ENCODE measurements around the gene AACS. TPM values are rescaled to one million over a fixed set of nuclear protein-coding genes. Genes with fewer than 3 reads are reported as not detected.
"Not testable (repeated sequence)": the region's sequence is repeated elsewhere in the genome, so short reads cannot be mapped to it uniquely, and the experiment has no call there.

The AACS gene, protein sequence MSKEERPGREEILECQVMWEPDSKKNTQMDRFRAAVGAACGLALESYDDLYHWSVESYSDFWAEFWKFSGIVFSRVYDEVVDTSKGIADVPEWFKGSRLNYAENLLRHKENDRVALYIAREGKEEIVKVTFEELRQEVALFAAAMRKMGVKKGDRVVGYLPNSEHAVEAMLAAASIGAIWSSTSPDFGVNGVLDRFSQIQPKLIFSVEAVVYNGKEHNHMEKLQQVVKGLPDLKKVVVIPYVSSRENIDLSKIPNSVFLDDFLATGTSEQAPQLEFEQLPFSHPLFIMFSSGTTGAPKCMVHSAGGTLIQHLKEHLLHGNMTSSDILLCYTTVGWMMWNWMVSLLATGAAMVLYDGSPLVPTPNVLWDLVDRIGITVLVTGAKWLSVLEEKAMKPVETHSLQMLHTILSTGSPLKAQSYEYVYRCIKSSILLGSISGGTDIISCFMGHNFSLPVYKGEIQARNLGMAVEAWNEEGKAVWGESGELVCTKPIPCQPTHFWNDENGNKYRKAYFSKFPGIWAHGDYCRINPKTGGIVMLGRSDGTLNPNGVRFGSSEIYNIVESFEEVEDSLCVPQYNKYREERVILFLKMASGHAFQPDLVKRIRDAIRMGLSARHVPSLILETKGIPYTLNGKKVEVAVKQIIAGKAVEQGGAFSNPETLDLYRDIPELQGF
- 10 to 100 TPM; 19.4 to 19.5 TPM for total RNA-seq

- CTCF ChIA-PET, result no interaction called here
- POLR2A ChIA-PET, result interaction anchor here (0.8 kb wide), 2 partner anchors 15 kb away, joined by 7 to 8 read pairs; no protein-coding TSS in a partner anchor
Measured at GRCh38 chr12:125065021-125065918, at the start of gene AACS. AACS (plus strand) TSS chr12:125065435; CDS start chr12:125065585, 150 bp downstream.

DNA sequence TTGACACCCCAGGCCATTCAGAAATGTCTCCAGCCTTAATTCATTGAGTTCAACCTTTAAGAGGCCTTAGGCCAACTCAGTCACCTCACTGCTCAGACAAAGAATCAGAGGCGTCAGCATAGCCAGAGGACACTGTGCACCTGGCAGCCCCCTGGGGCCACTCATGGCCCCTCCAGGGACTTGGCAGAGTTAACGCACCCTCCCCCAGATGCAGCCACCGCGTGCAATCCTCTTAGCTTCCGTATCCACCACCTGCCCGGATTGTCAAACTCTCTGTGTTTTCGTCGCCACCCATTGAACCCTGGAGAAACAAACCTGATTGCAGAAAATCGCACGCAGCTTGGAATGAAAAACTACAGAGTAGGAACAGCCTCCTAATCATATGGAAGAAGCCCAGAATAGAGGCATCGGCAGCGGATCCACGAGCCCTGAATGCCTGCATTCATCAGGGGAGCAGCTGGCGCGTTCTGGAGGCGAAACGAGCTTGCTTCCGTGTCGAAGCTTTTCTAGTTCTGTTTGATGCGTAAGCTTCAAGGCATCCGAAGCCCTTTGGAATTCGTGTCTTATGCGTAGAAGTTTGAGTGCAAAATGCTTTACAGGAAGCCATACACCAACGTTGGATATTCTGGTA lies 49.4 kb upstream of the AACS start:
- CTCF ChIA-PET, result interaction anchor here (0.7 kb wide), 1 partner anchor 21 kb away, joined by 3 read pairs; no protein-coding TSS in a partner anchor
- POLR2A ChIA-PET, result no interaction called here

DNA sequence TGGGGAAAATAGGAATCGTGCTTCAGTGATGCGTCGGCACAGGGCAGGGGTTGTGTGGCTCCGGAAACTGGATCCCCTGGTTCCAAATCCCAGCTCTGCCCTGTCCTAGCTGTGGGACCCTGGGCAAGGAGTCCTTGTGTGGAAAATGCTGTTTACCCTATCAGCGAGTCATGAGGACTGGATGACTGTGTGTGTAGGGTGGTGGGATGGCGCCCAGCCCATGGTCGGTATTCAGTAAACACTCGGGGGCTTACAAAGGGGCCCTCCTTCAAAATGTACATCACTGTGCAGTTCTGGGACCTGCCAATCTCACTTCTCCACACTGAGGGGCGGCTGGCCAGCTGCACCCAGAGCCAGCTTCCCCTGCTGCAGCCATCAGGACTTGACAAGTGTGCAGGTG lies 47.4 kb upstream of the AACS start:
- POLR2A ChIA-PET, result no interaction called here
- CTCF ChIA-PET, result no interaction called here

- ChIA-PET CTCF (no interaction called here), POLR2A (no interaction called here)
Measured at GRCh38 chr12:125018356-125018755, 46.9 kb upstream of the AACS start.

GRCh38 chr12:125021096-125021495 lies 44.1 kb upstream of the AACS start:
- CTCF ChIA-PET, result no interaction called here
- POLR2A ChIA-PET, result no interaction called here

DNA sequence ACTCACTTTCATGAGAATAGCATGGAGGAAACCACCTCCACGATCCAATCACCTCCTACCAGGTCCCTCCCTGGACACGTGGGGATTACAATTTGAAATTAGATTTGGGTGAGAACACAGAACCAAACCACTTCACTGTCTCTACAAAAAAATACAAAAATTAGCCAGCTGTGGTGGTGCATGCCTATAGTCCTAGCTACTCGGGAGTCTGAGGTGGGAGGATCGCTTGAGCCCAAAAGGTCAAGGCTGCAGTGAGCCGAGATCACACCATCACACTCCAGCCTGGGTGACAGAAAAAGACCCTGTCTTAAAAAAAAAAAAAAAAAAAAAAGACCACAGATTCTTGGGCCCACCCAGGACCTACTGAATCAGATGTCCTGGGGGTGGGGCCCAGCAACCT lies 43.5 kb upstream of the AACS start:
- CTCF ChIA-PET, result no interaction called here
- POLR2A ChIA-PET, result no interaction called here

DNA sequence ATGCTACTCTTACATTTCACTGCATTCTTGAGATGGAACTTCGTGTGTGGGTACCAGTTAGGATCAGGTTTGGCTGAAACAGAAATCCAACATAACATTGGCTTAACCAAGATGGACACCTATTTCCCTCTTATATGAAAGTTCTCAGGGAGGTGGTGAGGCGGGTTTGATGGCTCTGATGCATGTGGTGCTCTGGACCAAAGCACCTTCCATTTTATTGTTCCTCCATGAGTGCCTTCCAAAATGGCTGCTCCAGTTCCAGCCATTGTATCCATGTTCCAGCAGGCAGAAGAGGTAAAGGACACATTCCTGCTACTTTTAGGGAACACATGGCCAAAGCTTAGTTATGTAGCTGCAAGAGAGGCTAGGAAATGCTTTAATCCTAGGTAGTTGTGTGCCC lies 42.2 kb upstream of the AACS start:
- ChIA-PET CTCF (no interaction called here), POLR2A (no interaction called here)

DNA sequence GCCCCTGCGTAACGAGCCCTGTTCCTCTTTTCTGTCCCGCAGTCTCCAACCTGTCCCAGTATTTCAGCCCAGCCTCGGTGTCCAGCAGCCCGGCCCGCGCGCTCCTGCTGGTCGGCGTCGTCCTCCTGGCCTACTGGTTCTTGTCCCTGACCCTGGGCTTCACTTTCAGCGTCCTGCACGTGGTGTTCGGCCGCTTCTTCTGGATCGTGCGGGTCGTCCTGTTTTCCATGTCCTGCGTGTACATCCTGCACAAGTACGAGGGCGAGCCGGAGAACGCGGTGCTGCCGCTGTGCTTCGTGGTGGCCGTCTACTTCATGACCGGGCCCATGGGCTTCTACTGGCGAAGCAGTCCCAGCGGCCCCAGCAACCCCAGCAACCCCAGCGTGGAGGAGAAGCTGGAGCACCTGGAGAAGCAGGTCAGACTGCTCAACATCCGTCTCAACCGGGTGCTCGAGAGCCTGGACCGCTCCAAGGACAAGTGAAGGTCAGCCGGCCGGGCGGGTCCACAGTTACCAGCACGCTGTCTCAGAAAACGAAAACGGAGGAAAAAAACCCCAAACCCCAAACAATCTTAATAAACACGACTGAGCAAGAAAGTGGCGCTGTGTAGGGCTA lies 40.2 kb upstream of the AACS start:
- ChIA-PET POLR2A (interaction anchor here (0.6 kb wide), 1 partner anchor 23 kb away, joined by 3 read pairs; no protein-coding TSS in a partner anchor), CTCF (no interaction called here)

- POLR2A ChIA-PET, result interaction anchor here (0.6 kb wide), 1 partner anchor 24 kb away, joined by 3 read pairs; no protein-coding TSS in a partner anchor
Measured at GRCh38 chr12:125025606-125026235, 39.5 kb upstream of the AACS start.

DNA sequence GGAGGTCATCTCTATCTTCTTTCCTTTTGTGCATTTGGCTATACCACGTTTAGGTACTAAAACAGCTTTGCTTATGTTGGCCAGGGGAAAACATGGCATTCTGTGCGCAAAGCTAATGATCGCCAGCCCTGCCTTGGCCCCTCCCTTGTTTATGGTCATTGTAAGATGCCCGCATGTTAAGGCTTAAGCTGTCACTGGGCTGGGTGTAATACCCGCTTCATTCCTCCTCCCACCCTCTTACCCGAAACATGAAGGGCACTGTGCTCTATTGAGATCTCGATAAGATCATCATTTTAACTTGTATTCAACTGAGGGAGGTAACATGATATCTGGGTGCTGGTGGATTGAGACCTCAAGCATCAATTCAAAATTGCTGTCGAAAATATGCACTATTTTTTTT lies 37.1 kb upstream of the AACS start:
- ChIA-PET CTCF (no interaction called here), POLR2A (no interaction called here)

More at GRCh38 chr12:125025606-125026235, 39.5 kb upstream of the AACS start:
- CTCF ChIA-PET, result no interaction called here

GRCh38 chr12:125029761-125030358 lies 35.4 kb upstream of the AACS start:
- ChIA-PET CTCF (no interaction called here), POLR2A (no interaction called here)

GRCh38 chr12:125031471-125031870 lies 33.8 kb upstream of the AACS start:
- POLR2A ChIA-PET, CTCF ChIA-PET: not testable (repeated sequence)

DNA sequence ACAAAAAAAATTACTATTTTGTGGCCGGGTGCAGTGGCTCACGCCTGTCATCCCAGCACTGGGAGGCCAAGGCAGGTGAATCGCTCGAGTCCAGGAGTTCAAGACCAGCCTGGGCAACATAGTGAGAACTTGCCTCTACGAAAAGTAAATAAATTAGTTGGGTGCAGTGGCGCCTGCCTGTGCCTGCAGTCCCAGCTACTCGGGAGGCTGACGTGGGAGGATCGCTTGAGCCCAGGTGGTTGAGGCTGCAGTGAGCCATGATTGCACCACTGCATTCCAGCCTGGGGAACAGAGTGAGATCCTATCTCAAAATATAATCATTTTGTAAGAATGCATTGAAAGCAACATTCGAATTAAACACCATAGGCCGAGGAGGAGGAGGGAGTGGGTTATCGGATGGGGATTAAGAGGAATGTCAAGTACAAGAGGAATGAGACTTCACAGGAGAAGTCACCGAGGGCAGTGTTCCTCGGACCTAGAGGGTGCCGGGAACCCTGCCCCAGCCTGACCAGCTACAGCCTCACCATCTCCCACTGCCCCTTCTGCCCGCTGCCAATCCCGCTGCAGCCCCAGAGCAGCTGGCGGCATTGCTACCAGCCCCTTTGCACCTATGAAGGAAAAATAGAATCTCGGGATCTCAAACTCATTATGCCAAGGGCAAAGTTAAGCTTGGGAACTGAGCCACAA lies 32.6 kb upstream of the AACS start:
- POLR2A ChIA-PET, result no interaction called here
- CTCF ChIA-PET, result no interaction called here

DNA sequence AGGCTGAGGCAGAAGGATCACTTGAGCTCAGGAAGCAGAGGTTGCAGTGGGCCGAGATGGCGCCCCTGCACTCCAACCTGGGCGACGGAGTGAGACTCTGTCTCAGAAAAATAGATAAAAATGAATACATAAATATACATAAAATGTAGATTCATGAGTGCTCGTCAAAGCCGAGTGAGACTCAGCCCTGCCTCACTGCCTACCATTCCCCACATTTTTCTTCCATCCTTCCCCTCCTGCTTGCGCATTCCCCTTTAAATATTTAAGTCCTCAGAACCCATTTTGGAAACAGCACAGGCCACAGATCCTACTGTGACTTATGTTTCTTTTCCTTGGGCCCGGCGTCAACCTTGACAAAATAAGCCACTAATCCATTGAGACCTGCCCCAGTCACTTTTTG lies 31.9 kb upstream of the AACS start:
- CTCF ChIA-PET, result no interaction called here
- POLR2A ChIA-PET, result no interaction called here

GRCh38 chr12:125038976-125039625 lies 26.1 kb upstream of the AACS start:
- CTCF ChIA-PET, result no interaction called here

GRCh38 chr12:125049093-125049458 lies 16.2 kb upstream of the AACS start:
- CTCF ChIA-PET, result no interaction called here

More at GRCh38 chr12:125038976-125039625, 26.1 kb upstream of the AACS start:
- POLR2A ChIA-PET, result no interaction called here

DNA sequence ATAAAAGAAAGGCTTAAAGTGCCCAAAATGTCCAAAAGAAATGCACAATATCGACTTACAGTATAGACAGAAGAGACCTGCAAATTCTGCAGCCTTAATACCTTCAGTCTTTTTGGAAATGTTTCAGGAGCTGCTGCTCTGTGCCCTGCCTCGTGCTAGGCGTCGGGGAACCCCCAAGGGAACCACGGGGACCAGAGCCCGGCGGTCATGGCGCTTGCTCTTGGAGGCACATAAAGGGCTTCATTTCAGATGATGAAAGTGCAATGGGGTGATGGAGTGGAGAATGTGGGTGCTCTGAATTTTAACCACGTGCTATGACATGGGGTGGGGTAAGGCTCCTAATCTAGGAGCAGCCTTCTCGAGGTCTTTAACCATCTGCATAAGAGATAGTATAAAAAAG lies 14.8 kb upstream of the AACS start:
- ChIA-PET CTCF (interaction anchor here (0.9 to 1.1 kb wide), 2 partner anchors 20 to 137 kb away, joined by 3 read pairs; no protein-coding TSS in a partner anchor), POLR2A (interaction anchor here (1.0 kb wide), 1 partner anchor 16 kb away, joined by 7 read pairs; no protein-coding TSS in a partner anchor)

More at GRCh38 chr12:125049093-125049458, 16.2 kb upstream of the AACS start:
- POLR2A ChIA-PET, result no interaction called here

Data from activated CD8-positive, alpha-beta memory T cell treated with anti-CD3 and anti-CD28 coated beads for 36 hours (primary cell).